ENCODE measurements around the gene SH3D19.
"Not testable (repeated sequence)": the region's sequence is repeated elsewhere in the genome, so short reads cannot be mapped to it uniquely, and the experiment has no call there.

Gene SH3D19

DNA sequence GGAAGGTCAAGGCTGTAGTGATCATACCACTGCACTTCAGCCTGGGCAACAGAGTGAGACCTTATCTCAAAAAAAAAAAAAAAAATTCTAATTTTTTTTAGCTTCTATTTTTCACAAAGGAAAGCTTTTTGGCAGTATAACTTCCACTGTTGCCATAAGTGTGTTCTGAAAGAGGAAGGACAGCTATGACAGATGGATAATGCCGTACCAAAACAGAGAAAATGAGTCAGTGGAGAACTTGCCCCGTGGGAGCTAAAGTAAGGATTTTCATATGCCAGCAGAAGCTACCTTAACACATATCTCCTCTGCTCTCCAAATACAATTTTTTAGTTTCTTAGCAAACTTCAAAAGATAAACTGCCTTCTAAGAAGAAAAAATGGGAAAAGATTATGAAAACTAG is 182.2 kb downstream of the SH3D19 start:
- FAIRE-seq: no peak
- TF ChIP-seq, protein P1, sequence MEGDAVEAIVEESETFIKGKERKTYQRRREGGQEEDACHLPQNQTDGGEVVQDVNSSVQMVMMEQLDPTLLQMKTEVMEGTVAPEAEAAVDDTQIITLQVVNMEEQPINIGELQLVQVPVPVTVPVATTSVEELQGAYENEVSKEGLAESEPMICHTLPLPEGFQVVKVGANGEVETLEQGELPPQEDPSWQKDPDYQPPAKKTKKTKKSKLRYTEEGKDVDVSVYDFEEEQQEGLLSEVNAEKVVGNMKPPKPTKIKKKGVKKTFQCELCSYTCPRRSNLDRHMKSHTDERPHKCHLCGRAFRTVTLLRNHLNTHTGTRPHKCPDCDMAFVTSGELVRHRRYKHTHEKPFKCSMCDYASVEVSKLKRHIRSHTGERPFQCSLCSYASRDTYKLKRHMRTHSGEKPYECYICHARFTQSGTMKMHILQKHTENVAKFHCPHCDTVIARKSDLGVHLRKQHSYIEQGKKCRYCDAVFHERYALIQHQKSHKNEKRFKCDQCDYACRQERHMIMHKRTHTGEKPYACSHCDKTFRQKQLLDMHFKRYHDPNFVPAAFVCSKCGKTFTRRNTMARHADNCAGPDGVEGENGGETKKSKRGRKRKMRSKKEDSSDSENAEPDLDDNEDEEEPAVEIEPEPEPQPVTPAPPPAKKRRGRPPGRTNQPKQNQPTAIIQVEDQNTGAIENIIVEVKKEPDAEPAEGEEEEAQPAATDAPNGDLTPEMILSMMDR (IDR thresholded peaks at IDR 0.05; ENCODE audit: insufficient read depth, missing control alignments): no peak
- DNase-seq (ENCODE audit: insufficient read length, low spot score): no peak

GRCh38 chr4:151142758-151143157 is 182.6 kb downstream of the SH3D19 start:
- DNase-seq (ENCODE audit: insufficient read length, low spot score) (no peak), FAIRE-seq (no peak)
- TF ChIP-seq, protein P1 (IDR thresholded peaks at IDR 0.05; ENCODE audit: insufficient read depth, missing control alignments): no peak

GRCh38 chr4:151139814-151140213 is 185.6 kb downstream of the SH3D19 start:
- FAIRE-seq: no peak
- DNase-seq (ENCODE audit: insufficient read length, low spot score): no peak
- TF ChIP-seq, protein P1 (IDR thresholded peaks at IDR 0.05; ENCODE audit: insufficient read depth, missing control alignments): no peak

DNA sequence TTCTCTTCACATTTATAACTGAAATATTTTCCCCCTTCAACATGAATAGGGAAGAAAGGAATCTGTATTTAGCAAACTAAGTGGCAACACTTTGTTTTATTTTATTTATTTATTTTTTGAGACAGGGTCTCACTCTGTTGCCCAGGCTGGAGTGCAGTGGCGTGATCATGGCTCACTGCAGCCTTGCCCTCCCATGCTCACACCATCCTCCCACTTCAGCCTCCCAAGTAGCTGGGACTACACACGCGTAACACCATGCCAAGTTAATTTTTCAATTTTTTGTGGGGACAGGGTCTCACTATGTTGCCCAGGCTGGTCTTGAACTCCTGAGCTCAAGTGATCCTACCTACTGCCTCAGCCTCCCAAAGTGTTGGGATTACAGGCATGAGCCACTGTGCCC is 189.4 kb downstream of the SH3D19 start:
- FAIRE-seq: not testable (repeated sequence)

DNA sequence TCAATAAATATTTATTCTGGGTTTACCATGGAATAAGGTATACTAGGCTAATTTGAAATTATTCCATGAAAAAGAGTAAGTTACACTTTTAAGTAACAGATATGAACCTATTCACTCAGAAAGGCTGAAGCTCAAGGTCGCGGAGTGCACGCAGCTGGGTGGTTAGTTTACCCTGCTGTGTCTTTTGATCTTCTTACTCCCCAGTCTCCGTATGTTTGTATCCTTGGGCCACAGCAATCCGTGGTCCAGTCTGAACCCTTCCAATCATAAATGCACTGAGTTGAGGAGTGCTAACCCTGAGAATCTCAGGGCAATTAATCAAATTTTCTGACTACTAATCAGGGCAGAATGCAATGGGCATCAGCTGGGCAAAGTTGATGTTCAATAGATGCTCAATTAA is 192.1 kb downstream of the SH3D19 start:
- DNase-seq (ENCODE audit: insufficient read length, low spot score) (no peak), FAIRE-seq (no peak)
- TF ChIP-seq, protein P1 (IDR thresholded peaks at IDR 0.05; ENCODE audit: insufficient read depth, missing control alignments): no peak

More for the DNA sequence above, 189.4 kb downstream of the SH3D19 start:
- DNase-seq (ENCODE audit: insufficient read length, low spot score): not testable (repeated sequence)

- FAIRE-seq (peak; percentile 29), DNase-seq (ENCODE audit: insufficient read length, low spot score) (no peak)
- TF ChIP-seq, protein P1 (IDR thresholded peaks at IDR 0.05; ENCODE audit: insufficient read depth, missing control alignments): no peak
Observed at GRCh38 chr4:151129796-151130195, 195.6 kb downstream of the SH3D19 start.

DNA sequence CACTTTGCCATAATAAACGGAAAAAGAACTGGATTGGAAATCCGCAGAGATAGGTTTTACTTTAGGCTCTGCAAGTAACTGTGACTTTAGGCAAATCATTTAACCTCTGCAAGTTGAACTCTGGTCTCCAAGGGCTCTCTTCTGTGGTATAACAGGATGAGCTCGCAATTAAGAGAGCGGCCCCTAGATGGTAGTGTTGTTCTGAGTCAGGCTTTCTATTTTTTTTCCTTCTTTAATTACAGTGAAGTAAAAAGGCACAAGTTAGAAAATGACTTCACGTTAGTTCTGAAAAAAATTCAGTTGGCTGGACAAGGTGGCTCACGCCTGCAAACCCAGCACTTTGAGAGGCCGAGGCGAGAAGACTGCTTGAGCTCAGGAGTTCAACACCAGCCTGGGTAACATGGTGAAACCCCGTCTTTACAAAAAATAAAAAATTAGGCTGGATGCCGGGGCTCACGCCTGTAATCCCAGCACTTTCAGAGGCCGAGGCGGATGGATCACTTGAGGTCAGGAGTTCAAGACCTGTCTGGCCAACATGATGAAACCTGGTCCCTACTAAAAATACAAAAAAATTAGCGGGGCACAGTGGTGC is 207.9 kb downstream of the SH3D19 start:
- FAIRE-seq (peak; percentile 68), DNase-seq (ENCODE audit: insufficient read length, low spot score) (peak; percentile 38)
- TF ChIP-seq, protein P1 (IDR thresholded peaks at IDR 0.05; ENCODE audit: insufficient read depth, missing control alignments): peak; percentile 84

- no peak for FAIRE-seq
- TF ChIP-seq, protein P1 (IDR thresholded peaks at IDR 0.05; ENCODE audit: insufficient read depth, missing control alignments): no peak
Observed at GRCh38 chr4:151114986-151115385, 210.4 kb downstream of the SH3D19 start.

More at GRCh38 chr4:151114986-151115385, 210.4 kb downstream of the SH3D19 start:
- DNase-seq (ENCODE audit: insufficient read length, low spot score): no peak

All from D721Med (cell line).